ENCODE measurements around the gene TMEM33. TPM values are rescaled to one million over a fixed set of nuclear protein-coding genes. Genes with fewer than 3 reads are reported as not detected.

TMEM33 gene
- total and polyA plus RNA-seq, 4 donors, result 12.4 to 63.5 (median 45.0) TPM

GRCh38 chr4:41989994-41990364 lies 54.8 kb downstream of the TMEM33 start:
- no peaks in the 10 kb centered on the region for H3K9me3 ChIP-seq (ENCODE audit: control insufficient read depth in 4 of 4, insufficient read depth in 3 of 4, low read length in 3 of 4)
- peaks cover 4 to 24% (median 9%) of the 10 kb centered on the region in 5 donors for H3K4me1 ChIP-seq (ENCODE audit: control insufficient read depth in 5 of 5, insufficient read depth in 5 of 5, low read length in 5 of 5)
- WGBS, 2 donors, result 1 to 2% methylated on average over 12 of the region's 12 CpGs
- DNase-seq, result no peak
- no peaks in the 10 kb centered on the region for H3K36me3 ChIP-seq (ENCODE audit: control insufficient read depth in 4 of 4, insufficient read depth in 4 of 4, low read length in 4 of 4)
- peak; percentile 23 for ATAC-seq (ENCODE audit: insufficient read depth, low FRiP score)
- H3K27ac ChIP-seq (ENCODE audit: low read depth in 1 of 2, low read length in 1 of 2), result peak overlapping the region; percentile 62 to 69
- H3K4me3 ChIP-seq, result peak overlapping the region; percentile 81
- H3K27me3 ChIP-seq (ENCODE audit: control insufficient read depth in 3 of 3, insufficient read depth in 3 of 3, low read length in 2 of 3), result no peaks in the 10 kb centered on the region
- TF ChIP-seq CTCF (IDR thresholded peaks at IDR 0.05; ENCODE audit: control extremely low read depth, extremely low read depth), result no peak
- peak overlapping the region; percentile 22 to 92 for H3K9ac ChIP-seq (ENCODE audit: insufficient read depth in 1 of 2, low read length in 2 of 2)

DNA sequence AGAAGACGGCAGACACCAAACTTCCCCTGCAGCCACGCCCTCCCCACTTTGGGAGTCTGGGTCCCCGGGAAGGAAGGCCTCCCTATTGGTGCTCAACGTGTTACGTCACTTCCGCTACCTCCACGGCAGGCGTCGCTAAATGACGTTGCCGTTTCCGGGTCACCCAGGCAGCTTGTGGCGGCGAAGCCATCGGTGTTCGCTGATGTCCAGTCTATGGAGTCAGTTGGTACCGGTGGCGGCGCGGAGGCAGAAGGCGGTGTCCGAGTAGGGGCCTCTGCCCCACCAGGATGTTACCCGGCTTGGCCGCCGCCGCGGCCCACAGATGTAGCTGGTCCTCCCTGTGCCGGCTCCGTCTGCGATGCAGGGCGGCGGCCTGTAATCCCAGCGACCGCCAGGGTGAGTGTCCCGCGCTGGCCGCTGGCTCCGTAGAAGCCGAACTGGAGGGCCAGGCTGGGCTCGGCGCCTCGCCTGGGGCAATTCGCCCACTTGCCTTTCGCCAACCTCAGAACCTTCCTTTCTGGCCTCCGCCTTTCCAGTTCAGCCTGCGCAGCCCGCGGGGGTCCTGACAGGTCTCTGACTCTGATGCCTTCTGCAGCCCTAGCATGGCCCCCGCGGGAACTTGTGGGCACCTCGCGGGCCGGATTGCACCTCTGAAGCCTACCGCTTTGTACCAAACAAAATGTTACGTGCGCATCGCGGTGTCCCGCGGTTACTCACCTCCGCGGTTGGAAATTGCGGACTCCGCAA lies 55.3 kb downstream of the TMEM33 start, which contains the start of gene SLC30A9:
Gene SLC30A9 (plus strand): TSS at position 166 of the 747 bp plus-strand sequence. CDS start 122 bp downstream, at position 288.
- Histone ChIP-seq H3K9ac (ENCODE audit: insufficient read depth in 1 of 2, low read length in 2 of 2) (peak within 1 kb of the TSS; percentile 88 to 92), H3K36me3 (ENCODE audit: control insufficient read depth in 4 of 4, insufficient read depth in 4 of 4, low read length in 4 of 4) (no peaks in the 10 kb centered on the region), H3K9me3 (ENCODE audit: control insufficient read depth in 4 of 4, insufficient read depth in 3 of 4, low read length in 3 of 4) (no peaks in the 10 kb centered on the region), H3K4me3 (peak within 1 kb of the TSS; percentile 81), H3K27me3 (ENCODE audit: control insufficient read depth in 3 of 3, insufficient read depth in 3 of 3, low read length in 2 of 3) (no peaks in the 10 kb centered on the region), H3K27ac (ENCODE audit: low read depth in 1 of 2, low read length in 1 of 2) (peak within 1 kb of the TSS; percentile 79 to 82), H3K4me1 (ENCODE audit: control insufficient read depth in 5 of 5, insufficient read depth in 5 of 5, low read length in 5 of 5) (peaks cover 4 to 24% (median 9%) of the 10 kb centered on the region in 5 donors)
- no peak for TF ChIP-seq CTCF (IDR thresholded peaks at IDR 0.05; ENCODE audit: control extremely low read depth, extremely low read depth)
- 0 to 1% methylated on average over 61 to 64 of the region's 64 CpGs for WGBS, 2 donors
- ATAC-seq (ENCODE audit: insufficient read depth, low FRiP score) (peak; percentile 95), DNase-seq (peak; percentile 96 to 98 (median 98))

- Histone ChIP-seq H3K27ac (ENCODE audit: low read depth in 1 of 2, low read length in 1 of 2) (no peak overlapping the region), H3K9me3 (ENCODE audit: control insufficient read depth in 4 of 4, insufficient read depth in 3 of 4, low read length in 3 of 4) (no peaks in the 10 kb centered on the region), H3K4me1 (ENCODE audit: control insufficient read depth in 5 of 5, insufficient read depth in 5 of 5, low read length in 5 of 5) (peaks cover 4 to 24% (median 9%) of the 10 kb centered on the region in 5 donors), H3K36me3 (ENCODE audit: control insufficient read depth in 4 of 4, insufficient read depth in 4 of 4, low read length in 4 of 4) (peaks cover 0 to 2% (median 0%) of the 10 kb centered on the region in 4 donors), H3K27me3 (ENCODE audit: control insufficient read depth in 3 of 3, insufficient read depth in 3 of 3, low read length in 2 of 3) (no peaks in the 10 kb centered on the region), H3K9ac (ENCODE audit: insufficient read depth in 1 of 2, low read length in 2 of 2) (peak overlapping the region in 1 of 2 donors; percentile 92), H3K4me3 (no peak overlapping the region)
- ATAC-seq (ENCODE audit: insufficient read depth, low FRiP score) (no peak), DNase-seq (no peak)
- WGBS, 2 donors, result 92 to 94% methylated on average over 10 of the region's 10 CpGs
- no peak for TF ChIP-seq CTCF (IDR thresholded peaks at IDR 0.05; ENCODE audit: control extremely low read depth, extremely low read depth)
Measured at GRCh38 chr4:41991916-41992767, 56.9 kb downstream of the TMEM33 start.
